GM12878 (cell line): Measurements from ENCODE around the gene ADAMTS2. TPM values are rescaled to one million over a fixed set of nuclear protein-coding genes. Genes with fewer than 3 reads are reported as not detected.

Experiments used
- ATAC-seq: fragments of 200-7000 bp; cut with Tn5 transposase; 3 replicates; pipeline ENCODE4 v1.9.1; 2020; ENCODE audit warnings: mild to moderate bottlenecking, moderate library complexity
- BruUV-seq: library from RNA; stranded (reverse); fragments of 400-500 nt; replicated peaks from 2 replicates; lab custom pipeline; 2021; lab: Mats Ljungman, UMichigan
- CTCF ChIA-PET: fragments of 300-600 bp; sonication (Branson Sonifier 250); formaldehyde crosslinking; extraction: SDS; loops from one replicate; lab custom pipeline; 2021; ENCODE audit warnings: inconsistent platforms; lab: Yijun Ruan, JAX
- POLR2A ChIA-PET: fragments of 350-600 bp; formaldehyde crosslinking; extraction: SDS; loops from one replicate; lab custom pipeline; 2021; ENCODE audit warnings: inconsistent platforms; lab: Charles Lee
- RAD21 ChIA-PET: fragments of 300-600 bp; sonication (Branson Sonifier 250); formaldehyde crosslinking; loops from one replicate; lab custom pipeline; 2023; ENCODE audit warnings: antibody characterized with exemption; ENCODE audit not compliant: unreplicated experiment; lab: Charles Lee
- SMC1A ChIA-PET: fragments of 300-600 bp; sonication (Branson Sonifier 250); formaldehyde crosslinking; loops from one replicate; lab custom pipeline; 2023; ENCODE audit not compliant: unreplicated experiment, uncharacterized antibody; lab: Charles Lee
- DNase-seq: peaks from one replicate; pipeline ENCODE4 v3.0.0-alpha.2; 2011; ENCODE audit warnings: low read depth, low spot score
- FAIRE-seq: peaks from 3 replicates; lab custom pipeline; 2011; peaks lifted over from hg19 to GRCh38; lab: Jason Lieb, UNC
- H2AFZ ChIP-seq: 2 replicates; pipeline ENCODE4 v1.6.0; 2011; ENCODE audit warnings: low read depth, low read length, control low read depth; ENCODE audit not compliant: control insufficient read depth
- H3K27ac ChIP-seq: 2 replicates; pipeline ENCODE4 v1.5.1; 2011; ENCODE audit warnings: control low read depth; ENCODE audit not compliant: control insufficient read depth, insufficient read depth
- H3K27me3 ChIP-seq, 2 experiments: replicated peaks in 1 of 2; 2 replicates each; pipeline versions ENCODE4 v1.6.0 to v1.6.1; 2011; ENCODE audit warnings: low read length in 1 of 2; ENCODE audit not compliant: control insufficient read depth in 2 of 2, insufficient read depth in 2 of 2
- H3K36me3 ChIP-seq, 2 experiments: 2 replicates each; pipeline ENCODE4 v1.5.1; 2011; ENCODE audit warnings: low read length in 1 of 2; ENCODE audit not compliant: control insufficient read depth in 2 of 2, insufficient read depth in 2 of 2
- H3K4me1 ChIP-seq: 2 replicates; pipeline ENCODE4 v1.6.1; 2011; ENCODE audit warnings: mild to moderate bottlenecking, low read length, moderate library complexity, mixed read lengths; ENCODE audit not compliant: control insufficient read depth, insufficient read depth
- H3K4me2 ChIP-seq: 2 replicates; pipeline ENCODE4 v1.6.0; 2011; ENCODE audit warnings: control low read depth; ENCODE audit not compliant: control insufficient read depth, insufficient read depth
- H3K4me3 ChIP-seq: fragments of 200-600 bp; sonication (generic); 2 replicates; pipeline ENCODE4 v1.5.1; 2016
- H3K79me2 ChIP-seq: 2 replicates; pipeline ENCODE4 v1.6.0; 2011; ENCODE audit warnings: low read length; ENCODE audit not compliant: control insufficient read depth, insufficient read depth
- H3K9ac ChIP-seq: 2 replicates; pipeline ENCODE4 v1.8.0; 2011; ENCODE audit warnings: low read length, control low read depth, mixed read lengths; ENCODE audit not compliant: control insufficient read depth, insufficient read depth
- H3K9me3 ChIP-seq: replicated peaks from 3 replicates; pipeline ENCODE4 v1.5.1; 2011; ENCODE audit warnings: mild to moderate bottlenecking, low read length; ENCODE audit not compliant: control insufficient read depth, insufficient read depth
- H4K20me1 ChIP-seq: 2 replicates; pipeline ENCODE4 v1.6.0; 2011; ENCODE audit not compliant: control insufficient read depth, insufficient read depth
- E2F8 ChIP-seq: fragments of 450-650 bp; IDR thresholded peaks from 2 replicates; pipeline ENCODE4 v1.6.1; 2018; ENCODE audit warnings: mild to moderate bottlenecking, low read depth, moderate library complexity; ENCODE audit not compliant: partially characterized antibody
- GABPA ChIP-seq: IDR thresholded peaks from 2 replicates; pipeline ENCODE4 v1.6.1; 2014; ENCODE audit warnings: antibody characterized with exemption, low read depth, mild to moderate bottlenecking, inconsistent platforms
- NFIC ChIP-seq: IDR thresholded peaks from 2 replicates; pipeline ENCODE4 v1.6.1; 2012; ENCODE audit warnings: low read depth, mild to moderate bottlenecking, inconsistent platforms, low read length, moderate library complexity
- RUNX3 ChIP-seq: IDR thresholded peaks from 2 replicates; pipeline ENCODE4 v1.6.1; 2012; ENCODE audit warnings: low read length, inconsistent platforms
- SRF ChIP-seq, 2 experiments: IDR thresholded peaks; 2 replicates each; pipeline ENCODE4 v1.6.1; 2011; ENCODE audit warnings: low read depth in 2 of 2, low read length in 2 of 2, mild to moderate bottlenecking in 1 of 2, moderate library complexity in 1 of 2
- STAT3 ChIP-seq: IDR thresholded peaks from 2 replicates; pipeline ENCODE4 v1.6.1; 2011; ENCODE audit warnings: low read depth, low read length, improper control_type of control experiment
- TAF1 ChIP-seq: IDR thresholded peaks from 2 replicates; pipeline ENCODE4 v1.6.1; 2011; ENCODE audit warnings: mild to moderate bottlenecking, low read depth, low read length, borderline replicate concordance
- WGBS: methylation state at CpG from one replicate; pipeline ENCODE4 v1.1.6; 2016; ENCODE audit warnings: low lambda C conversion rate; ENCODE audit not compliant: insufficient replicate concordance, insufficient coverage; ENCODE audit errors: missing lambda C conversion rate; 5-methylcytosine and 5-hydroxymethylcytosine counted together
- in situ Hi-C: fragments of 300-500 bp; cut with MboI; formaldehyde crosslinking; loops from 9 replicates; pipeline ENCODE4 v1.14.3; 2018; ENCODE audit warnings: mixed read lengths
- intact Hi-C: fragments of 100-400 bp; cut with micrococcal nuclease; formaldehyde crosslinking; loops from one replicate; pipeline ENCODE4 v1.14.2; 2022; ENCODE audit not compliant: unreplicated experiment
- polyA plus RNA-seq, 11 experiments: library from polyadenylated mRNA; depleted of rRNA in 4 of 11; unstranded in 6 of 11; stranded (reverse) in 5 of 11; fragments of >200 nt; fragmentation: Nextera tagmentation in 4 of 11; fragmentation: Illumina TruSeq in 1 of 11; extraction: Ambion mirVana in 4 of 11; extraction: Trizol in 1 of 11; gene quantifications; 1 replicate in 1 of 11; 2 replicates in 10 of 11; pipeline versions ENCODE4 v1.2.1 to v1.2.3, GENCODE V29; 2011 to 2016; ENCODE audit warnings: inconsistent platforms in 2 of 11, missing spikeins in 2 of 11, low read depth in 1 of 11
- total RNA-seq, 4 experiments: library from RNA; depleted of rRNA in 3 of 4; stranded (reverse); fragments of >200 nt in 3 of 4; fragmentation: Illumina TruSeq in 1 of 4; extraction: Trizol in 1 of 4; gene quantifications; 2 replicates each; pipeline versions ENCODE4 v1.2.1 to v1.2.3, GENCODE V29; 2013 to 2021
- TF ChIP-seq, protein P1 (sequence below): IDR thresholded peaks from 2 replicates; pipeline ENCODE4 v1.6.1; 2011; ENCODE audit warnings: low read depth, low read length, improper control_type of control experiment, borderline replicate concordance
- TF ChIP-seq, protein P2 (sequence below): fragments of 450-650 bp; conservative IDR thresholded peaks from 2 replicates; pipeline ENCODE4 v1.6.1; 2017; ENCODE audit warnings: mild to moderate bottlenecking, moderate library complexity

Gene ADAMTS2
- total and polyA plus RNA-seq, 10 of the 15 experiments (the other 5 are each of a cell fraction or from before 2014, with no cell fraction given) = 0.03 to 0.05 TPM; not detected in 8

DNA sequence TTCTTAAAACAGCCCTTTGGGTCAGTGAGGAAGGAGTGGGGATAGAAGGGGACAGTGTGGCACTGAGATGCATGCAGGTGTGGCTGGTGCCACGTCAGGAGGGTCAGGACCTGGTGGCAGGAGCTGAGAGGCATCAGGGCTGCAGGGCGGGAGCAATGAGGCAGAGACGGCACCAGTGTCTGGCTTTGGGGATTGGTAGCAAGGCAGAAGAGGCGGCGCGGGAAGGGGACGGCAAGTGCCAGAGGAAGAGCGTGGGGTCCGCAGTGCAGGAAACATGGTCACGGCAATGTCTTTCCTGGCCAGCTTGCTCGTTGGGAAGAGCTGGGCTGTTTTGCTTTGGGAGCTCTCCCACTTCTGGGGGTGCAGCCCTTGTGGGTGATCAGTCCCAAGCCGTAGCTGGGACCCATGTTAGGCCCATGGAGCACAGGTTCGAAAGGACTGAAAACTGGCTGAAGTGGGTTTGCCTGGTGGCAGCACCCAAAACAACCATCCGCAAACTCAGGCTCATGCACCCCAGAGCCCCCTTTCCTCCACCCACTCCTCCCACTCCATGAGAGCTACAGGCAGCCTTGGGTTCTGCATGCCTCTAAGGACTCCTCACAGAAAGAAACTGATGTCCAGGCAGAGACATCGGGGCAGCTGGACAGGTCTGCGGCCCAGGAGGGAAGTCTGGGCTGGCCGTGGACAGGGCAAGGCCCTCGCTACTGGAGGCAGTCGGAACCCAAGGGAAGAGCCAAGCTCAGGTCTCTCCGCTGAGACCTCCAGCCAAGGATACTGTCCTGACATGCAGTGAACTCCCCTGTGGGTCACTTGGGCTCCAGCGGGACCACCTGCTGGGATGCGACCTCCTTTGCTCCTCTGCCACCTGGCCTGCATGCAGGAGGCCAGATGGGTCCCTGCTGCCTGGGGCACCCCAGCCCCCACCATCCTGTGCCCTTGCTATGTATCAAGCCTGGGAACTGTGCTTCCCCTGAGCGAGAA is 180.6 kb downstream of the ADAMTS2 start:
- ChIA-PET POLR2A (no interaction called here), SMC1A (interaction anchor here (0.9 kb wide), 1 partner anchor 329 kb away, joined by 3 read pairs; no protein-coding TSS in a partner anchor), CTCF (interaction anchor here (1.8 kb wide), 1 partner anchor 329 kb away, joined by 7 read pairs; no protein-coding TSS in a partner anchor), RAD21 (no interaction called here)
- H3K4me3 ChIP-seq = no peak overlapping the region
- H3K9ac ChIP-seq = no peak overlapping the region
- H3K36me3 ChIP-seq = no peaks in the 10 kb centered on the region
- no peaks in the 10 kb centered on the region for H3K79me2 ChIP-seq
- no peak for ATAC-seq
- no peak overlapping the region for H3K27ac ChIP-seq
- H2AFZ ChIP-seq = no peak overlapping the region
- intact Hi-C loops (loop anchor here (5.0 kb wide), 1 partner anchor 328 kb away; no protein-coding TSS in a partner anchor), in situ Hi-C loops (no loop called here)
- TF ChIP-seq, protein P1, sequence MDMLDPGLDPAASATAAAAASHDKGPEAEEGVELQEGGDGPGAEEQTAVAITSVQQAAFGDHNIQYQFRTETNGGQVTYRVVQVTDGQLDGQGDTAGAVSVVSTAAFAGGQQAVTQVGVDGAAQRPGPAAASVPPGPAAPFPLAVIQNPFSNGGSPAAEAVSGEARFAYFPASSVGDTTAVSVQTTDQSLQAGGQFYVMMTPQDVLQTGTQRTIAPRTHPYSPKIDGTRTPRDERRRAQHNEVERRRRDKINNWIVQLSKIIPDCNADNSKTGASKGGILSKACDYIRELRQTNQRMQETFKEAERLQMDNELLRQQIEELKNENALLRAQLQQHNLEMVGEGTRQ = no peak
- no peak for TF ChIP-seq SRF (IDR thresholded peaks at IDR 0.05; ENCODE audit: low read depth in 2 of 2, low read length in 2 of 2)
- TF ChIP-seq TAF1 = no peak
- TF ChIP-seq STAT3 = no peak
- no peak for TF ChIP-seq GABPA
- TF ChIP-seq, protein P2, sequence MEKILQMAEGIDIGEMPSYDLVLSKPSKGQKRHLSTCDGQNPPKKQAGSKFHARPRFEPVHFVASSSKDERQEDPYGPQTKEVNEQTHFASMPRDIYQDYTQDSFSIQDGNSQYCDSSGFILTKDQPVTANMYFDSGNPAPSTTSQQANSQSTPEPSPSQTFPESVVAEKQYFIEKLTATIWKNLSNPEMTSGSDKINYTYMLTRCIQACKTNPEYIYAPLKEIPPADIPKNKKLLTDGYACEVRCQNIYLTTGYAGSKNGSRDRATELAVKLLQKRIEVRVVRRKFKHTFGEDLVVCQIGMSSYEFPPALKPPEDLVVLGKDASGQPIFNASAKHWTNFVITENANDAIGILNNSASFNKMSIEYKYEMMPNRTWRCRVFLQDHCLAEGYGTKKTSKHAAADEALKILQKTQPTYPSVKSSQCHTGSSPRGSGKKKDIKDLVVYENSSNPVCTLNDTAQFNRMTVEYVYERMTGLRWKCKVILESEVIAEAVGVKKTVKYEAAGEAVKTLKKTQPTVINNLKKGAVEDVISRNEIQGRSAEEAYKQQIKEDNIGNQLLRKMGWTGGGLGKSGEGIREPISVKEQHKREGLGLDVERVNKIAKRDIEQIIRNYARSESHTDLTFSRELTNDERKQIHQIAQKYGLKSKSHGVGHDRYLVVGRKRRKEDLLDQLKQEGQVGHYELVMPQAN = no peak
- TF ChIP-seq NFIC = no peak
- TF ChIP-seq E2F8 = no peak
- no peak for TF ChIP-seq RUNX3
- no peaks in the 10 kb centered on the region for H3K4me1 ChIP-seq
- H3K27me3 ChIP-seq = no peaks in the 10 kb centered on the region
- no TSS peak for BruUV-seq
- no peaks in the 10 kb centered on the region for H4K20me1 ChIP-seq
- H3K4me2 ChIP-seq = no peak overlapping the region
- FAIRE-seq = no peak
- 49% methylated on average over 21 of the region's 23 CpGs for WGBS
- no peaks in the 10 kb centered on the region; the same call in 2 of the 3 replicates for H3K9me3 ChIP-seq
- no peak for DNase-seq
